Keratinocyte (primary cell): ENCODE results near the gene CHAF1A. TPM values are rescaled to one million over a fixed set of nuclear protein-coding genes. Genes with fewer than 3 reads are reported as not detected.

Experiments used
- DNase-seq: peaks from one replicate; pipeline ENCODE4 v3.0.0-alpha.2; 2011; ENCODE audit warnings: low read depth, missing footprints, low spot score
- FAIRE-seq: peaks from 2 replicates; lab custom pipeline; 2011; peaks lifted over from hg19 to GRCh38; lab: Jason Lieb, UNC
- H2AFZ ChIP-seq: 2 replicates; pipeline ENCODE4 v1.6.0; 2012; ENCODE audit warnings: low read length, control low read depth, inconsistent platforms; ENCODE audit not compliant: control insufficient read depth
- H3K27ac ChIP-seq: 2 replicates; pipeline ENCODE4 v1.5.1; 2011; ENCODE audit warnings: low read length; ENCODE audit not compliant: control insufficient read depth, insufficient read depth
- H3K27me3 ChIP-seq: 3 replicates; pipeline ENCODE4 v1.6.0; 2011; ENCODE audit warnings: low read length; ENCODE audit not compliant: control insufficient read depth, insufficient read depth; ENCODE audit errors: extremely low read depth
- H3K36me3 ChIP-seq, 2 experiments: 2 replicates in 1 of 2; 3 replicates in 1 of 2; pipeline ENCODE4 v1.5.1; 2011; ENCODE audit warnings: low read length in 2 of 2, mild to moderate bottlenecking in 1 of 2; ENCODE audit not compliant: control insufficient read depth in 2 of 2, insufficient read depth in 2 of 2; ENCODE audit errors: extremely low read depth in 1 of 2
- H3K4me1 ChIP-seq: 3 replicates; pipeline ENCODE4 v1.5.1; 2011; ENCODE audit warnings: low read length; ENCODE audit not compliant: control insufficient read depth, insufficient read depth; ENCODE audit errors: extremely low read depth
- H3K4me2 ChIP-seq: 3 replicates; pipeline ENCODE4 v1.6.0; 2011; ENCODE audit warnings: low read depth, low read length; ENCODE audit not compliant: control insufficient read depth, insufficient read depth; ENCODE audit errors: extremely low read depth
- H3K4me3 ChIP-seq, 3 experiments: fragments of 200-600 bp in 1 of 3; sonication (generic) in 1 of 3; 2 replicates in 2 of 3; 3 replicates in 1 of 3; pipeline ENCODE4 v1.5.1; 2011 to 2016; ENCODE audit warnings: low read length in 3 of 3, mild to moderate bottlenecking in 3 of 3, control low read depth in 2 of 3, inconsistent platforms in 1 of 3, low read depth in 1 of 3, mixed read lengths in 1 of 3, mixed run types in 1 of 3, moderate library complexity in 1 of 3; ENCODE audit not compliant: control insufficient read depth in 2 of 3, insufficient read depth in 2 of 3; ENCODE audit errors: extremely low read depth in 1 of 3
- H3K79me2 ChIP-seq: 2 replicates; pipeline ENCODE4 v1.6.0; 2012; ENCODE audit warnings: low read length; ENCODE audit not compliant: control insufficient read depth, insufficient read depth
- H3K9ac ChIP-seq: 3 replicates; pipeline ENCODE4 v1.6.0; 2011; ENCODE audit warnings: low read length; ENCODE audit not compliant: control insufficient read depth, insufficient read depth; ENCODE audit errors: extremely low read depth
- H3K9me1 ChIP-seq: 3 replicates; pipeline ENCODE4 v1.6.0; 2011; ENCODE audit warnings: low read length; ENCODE audit not compliant: control insufficient read depth, insufficient read depth; ENCODE audit errors: extremely low read depth
- H3K9me3 ChIP-seq: 2 replicates; pipeline ENCODE4 v1.5.1; 2012; ENCODE audit warnings: low read depth, low read length; ENCODE audit not compliant: control insufficient read depth
- H4K20me1 ChIP-seq: 3 replicates; pipeline ENCODE4 v1.6.0; 2011; ENCODE audit warnings: low read length; ENCODE audit not compliant: control insufficient read depth, insufficient read depth; ENCODE audit errors: extremely low read depth
- EZH2 ChIP-seq: IDR thresholded peaks from one replicate; pipeline ENCODE4 v1.6.1; 2012; ENCODE audit warnings: inconsistent platforms, mild to moderate bottlenecking, low read length, moderate library complexity
- dilution Hi-C: fragments of 300-500 bp; cut with MboI; formaldehyde crosslinking; loops from one replicate; pipeline ENCODE4 v1.7.0; 2020; ENCODE audit warnings: low sequenced_read_pairs; ENCODE audit not compliant: extremely low pct_ligation_motif_present
- polyA plus RNA-seq, 5 experiments: library from polyadenylated mRNA; depleted of rRNA in 3 of 5; stranded (reverse) in 3 of 5; stranded (forward) in 1 of 5; unstranded in 1 of 5; fragments of >200 nt; gene quantifications; 1 replicate in 1 of 5; 2 replicates in 3 of 5; 3 replicates in 1 of 5; pipeline versions ENCODE4 v1.2.1 to v1.2.3, GENCODE V29; 2011 to 2012; ENCODE audit warnings: missing spikeins in 2 of 5, low read depth in 1 of 5, low replicate concordance in 1 of 5
- TF ChIP-seq, protein P1 (sequence below), 3 experiments: IDR thresholded peaks in 1 of 3; conservative IDR thresholded peaks in 1 of 3; optimal IDR thresholded peaks in 1 of 3; 2 replicates in 2 of 3; 3 replicates in 1 of 3; pipeline versions ENCODE3 to v1.5.1; 2011; ENCODE audit warnings: low read length in 3 of 3, mild to moderate bottlenecking in 3 of 3, moderate library complexity in 2 of 3, control low read depth in 1 of 3, inconsistent platforms in 1 of 3; ENCODE audit not compliant: insufficient read depth in 2 of 3; ENCODE audit errors: extremely low read depth in 1 of 3

Gene CHAF1A
- polyA plus RNA-seq, 1 donor (not counting 4 experiments of a cell fraction or from before 2014, with no cell fraction given), result 10.6 TPM

DNA sequence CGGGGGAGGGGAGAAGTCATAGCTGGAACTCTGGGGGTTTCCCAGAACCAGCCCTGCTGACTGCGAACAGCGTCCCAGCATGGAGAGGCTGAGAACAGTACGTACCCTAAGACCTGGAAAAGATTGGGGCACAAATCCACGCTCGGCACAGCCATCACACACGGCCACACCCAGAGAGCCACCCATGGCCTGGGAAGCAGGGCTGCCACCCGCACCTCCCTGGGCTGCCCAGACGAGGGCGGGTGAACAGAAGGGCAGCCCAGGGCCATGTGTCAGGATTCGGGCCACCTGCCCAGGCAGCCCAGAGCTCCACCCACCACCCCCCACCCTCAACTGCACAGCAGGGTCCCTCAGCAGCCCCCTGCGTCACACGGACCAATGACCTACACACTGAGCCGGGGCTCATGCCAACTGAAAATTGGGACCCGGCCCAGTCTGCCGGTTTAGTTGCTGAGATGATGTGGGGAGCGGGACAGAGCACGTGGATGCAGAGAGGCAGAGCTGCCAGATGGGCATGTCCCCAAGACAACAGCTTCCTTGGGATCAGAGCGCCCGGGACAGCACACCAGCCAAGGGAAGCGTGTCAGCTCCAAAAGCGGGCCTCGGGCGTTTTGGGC, 46.7 kb downstream of the CHAF1A start:
- Histone ChIP-seq H3K4me1 (peaks cover 7% of the 10 kb centered on the region), H3K36me3 (peaks cover 56 to 64% of the 10 kb centered on the region in 2 experiments), H3K4me3 (no peak overlapping the region), H3K9me1 (no peaks in the 10 kb centered on the region), H3K9ac (no peak overlapping the region), H3K79me2 (peaks cover 5% of the 10 kb centered on the region), H3K27me3 (no peaks in the 10 kb centered on the region), H3K9me3 (no peaks in the 10 kb centered on the region), H4K20me1 (no peaks in the 10 kb centered on the region), H3K4me2 (no peak overlapping the region), H3K27ac (no peak overlapping the region), H2AFZ (no peak overlapping the region)
- dilution Hi-C loops, result no loop called here
- TF ChIP-seq, protein P1, sequence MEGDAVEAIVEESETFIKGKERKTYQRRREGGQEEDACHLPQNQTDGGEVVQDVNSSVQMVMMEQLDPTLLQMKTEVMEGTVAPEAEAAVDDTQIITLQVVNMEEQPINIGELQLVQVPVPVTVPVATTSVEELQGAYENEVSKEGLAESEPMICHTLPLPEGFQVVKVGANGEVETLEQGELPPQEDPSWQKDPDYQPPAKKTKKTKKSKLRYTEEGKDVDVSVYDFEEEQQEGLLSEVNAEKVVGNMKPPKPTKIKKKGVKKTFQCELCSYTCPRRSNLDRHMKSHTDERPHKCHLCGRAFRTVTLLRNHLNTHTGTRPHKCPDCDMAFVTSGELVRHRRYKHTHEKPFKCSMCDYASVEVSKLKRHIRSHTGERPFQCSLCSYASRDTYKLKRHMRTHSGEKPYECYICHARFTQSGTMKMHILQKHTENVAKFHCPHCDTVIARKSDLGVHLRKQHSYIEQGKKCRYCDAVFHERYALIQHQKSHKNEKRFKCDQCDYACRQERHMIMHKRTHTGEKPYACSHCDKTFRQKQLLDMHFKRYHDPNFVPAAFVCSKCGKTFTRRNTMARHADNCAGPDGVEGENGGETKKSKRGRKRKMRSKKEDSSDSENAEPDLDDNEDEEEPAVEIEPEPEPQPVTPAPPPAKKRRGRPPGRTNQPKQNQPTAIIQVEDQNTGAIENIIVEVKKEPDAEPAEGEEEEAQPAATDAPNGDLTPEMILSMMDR (optimal IDR thresholded peaks at IDR 0.05 in 1 of 3, IDR thresholded peaks at IDR 0.05 in 1 of 3, conservative IDR thresholded peaks at IDR 0.05 in 1 of 3; ENCODE audit: extremely low read depth in 1 of 3, insufficient read depth in 2 of 3, low read length in 3 of 3), result peak in 1 of 3 experiments; percentile 12
- no peak for TF ChIP-seq EZH2
- DNase-seq, result no peak
- FAIRE-seq, result no peak

- H4K20me1 ChIP-seq, result no peaks in the 10 kb centered on the region
- H3K9me3 ChIP-seq, result no peaks in the 10 kb centered on the region
- no peak overlapping the region for H2AFZ ChIP-seq
- DNase-seq (no peak), FAIRE-seq (no peak)
- H3K4me2 ChIP-seq, result no peak overlapping the region
- H3K4me3 ChIP-seq, result no peak overlapping the region
- H3K27me3 ChIP-seq, result no peaks in the 10 kb centered on the region
- H3K9me1 ChIP-seq, result no peaks in the 10 kb centered on the region
- H3K36me3 ChIP-seq, result peaks cover 51 to 59% of the 10 kb centered on the region in 2 experiments
- no peak overlapping the region for H3K27ac ChIP-seq
- H3K79me2 ChIP-seq, result peaks cover 10% of the 10 kb centered on the region
- dilution Hi-C loops, result no loop called here
- TF ChIP-seq, protein P1 (optimal IDR thresholded peaks at IDR 0.05 in 1 of 3, IDR thresholded peaks at IDR 0.05 in 1 of 3, conservative IDR thresholded peaks at IDR 0.05 in 1 of 3; ENCODE audit: extremely low read depth in 1 of 3, insufficient read depth in 2 of 3, low read length in 3 of 3), result no peak
- no peak for TF ChIP-seq EZH2
- peaks cover 12% of the 10 kb centered on the region for H3K4me1 ChIP-seq
- H3K9ac ChIP-seq, result no peak overlapping the region
Observed at GRCh38 chr19:4449639-4450028, 47.2 kb downstream of the CHAF1A start.
